DMS 273 treated with DMSO at 0.1 percent for 48 hours (cell line): Measurements from ENCODE around the gene FAM219A.
"Not testable (repeated sequence)": the region's sequence is repeated elsewhere in the genome, so short reads cannot be mapped to it uniquely, and the experiment has no call there.

ENCODE experiments used
- DNase-seq: peaks from one replicate; lab custom pipeline; 2025; lab: John Stamatoyannopoulos, UW

The FAM219A gene

DNA sequence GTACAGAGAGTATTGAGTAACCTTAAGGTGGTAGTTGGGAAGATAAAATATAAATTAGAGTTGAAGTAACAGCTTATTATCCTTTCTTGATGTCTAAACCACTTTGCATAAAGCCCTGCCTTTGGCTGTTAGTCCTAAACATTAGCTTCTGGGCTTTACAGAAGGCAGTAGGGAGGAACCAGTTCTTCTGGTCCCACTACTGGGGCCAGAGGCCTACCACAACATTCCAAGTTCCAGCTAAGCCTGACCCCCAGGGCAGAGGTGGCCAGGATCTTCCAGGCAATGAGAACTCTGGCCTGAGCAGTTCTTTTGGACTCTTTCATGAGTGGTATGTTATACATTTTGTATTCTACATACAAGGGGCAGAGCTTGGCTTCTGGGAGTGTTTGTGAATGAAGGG, 26.3 kb upstream of the FAM219A start:
- no peak for DNase-seq

DNA sequence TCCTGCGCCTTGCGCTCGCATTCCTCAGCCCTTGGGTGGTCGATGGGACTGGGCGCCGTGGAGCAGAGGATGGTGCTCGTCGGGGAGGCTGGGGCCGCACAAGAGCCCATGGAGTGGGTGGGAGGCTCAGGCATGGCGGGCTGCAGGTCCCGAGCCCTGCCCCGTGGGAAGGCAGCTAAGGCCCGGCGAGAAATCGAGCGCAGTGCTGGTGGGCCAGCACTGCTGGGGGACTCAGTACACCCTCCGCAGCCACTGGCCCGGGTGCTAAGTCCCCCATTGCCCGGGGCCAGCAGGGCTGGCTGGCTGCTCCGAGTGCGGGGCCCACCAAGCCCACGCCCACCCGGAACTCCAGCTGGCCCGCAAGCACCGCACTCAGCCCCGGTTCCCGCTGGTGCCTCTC, 24.4 kb upstream of the FAM219A start:
- DNase-seq, result not testable (repeated sequence)

- not testable (repeated sequence) for DNase-seq
Measured at GRCh38 chr9:34481620-34482019, 23.2 kb upstream of the FAM219A start.

- no peak for DNase-seq
Measured at GRCh38 chr9:34479431-34479866, 21.1 kb upstream of the FAM219A start.

- DNase-seq, result no peak
Measured at GRCh38 chr9:34477541-34477940, 19.2 kb upstream of the FAM219A start.

DNA sequence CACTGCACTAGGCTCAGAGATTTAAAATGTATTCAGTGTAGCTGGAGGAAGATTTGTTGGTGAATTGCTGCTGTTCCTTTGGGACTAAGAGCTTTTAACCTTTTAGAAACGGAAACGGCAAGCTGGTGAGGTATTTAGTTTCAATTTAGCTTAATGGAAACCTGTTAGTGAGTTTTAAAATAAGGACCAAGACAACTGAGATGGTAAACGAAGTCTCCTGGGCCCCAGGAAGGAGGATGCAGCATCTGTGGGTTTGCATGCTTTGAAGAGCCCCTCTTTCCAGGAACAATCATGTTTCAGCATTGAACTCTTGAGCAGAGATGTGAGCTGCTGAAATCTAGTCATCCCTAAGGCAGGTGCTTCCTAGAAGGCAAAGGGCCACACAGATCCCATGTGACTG, 16.7 kb upstream of the FAM219A start:
- DNase-seq, result peak; percentile 52

- DNase-seq, result no peak
Measured at GRCh38 chr9:34465468-34465867, 7.1 kb upstream of the FAM219A start.

DNA sequence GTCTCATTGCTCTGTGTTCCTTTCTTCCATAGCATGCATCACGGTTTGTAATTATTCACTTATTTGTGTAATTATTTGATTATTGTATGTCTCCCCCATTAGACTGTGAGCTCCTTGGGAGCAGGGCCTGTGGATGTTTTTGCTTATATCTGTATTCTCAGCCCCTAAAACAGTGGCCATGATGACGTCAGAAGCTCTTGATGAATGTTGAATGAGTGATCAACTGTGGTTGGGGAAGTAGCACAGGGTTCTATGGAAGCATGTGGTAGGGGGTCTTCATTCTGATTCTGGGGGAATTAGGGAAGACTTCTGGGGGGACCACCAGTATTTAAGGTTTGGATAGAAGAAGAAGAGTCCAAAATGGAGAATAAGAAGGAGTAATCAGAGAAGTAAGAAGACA, 6.2 kb upstream of the FAM219A start:
- no peak for DNase-seq

GRCh38 chr9:34463901-34464232, 5.5 kb upstream of the FAM219A start:
- no peak for DNase-seq

GRCh38 chr9:34463098-34463900, 4.9 kb upstream of the FAM219A start:
- DNase-seq, result no peak

DNA sequence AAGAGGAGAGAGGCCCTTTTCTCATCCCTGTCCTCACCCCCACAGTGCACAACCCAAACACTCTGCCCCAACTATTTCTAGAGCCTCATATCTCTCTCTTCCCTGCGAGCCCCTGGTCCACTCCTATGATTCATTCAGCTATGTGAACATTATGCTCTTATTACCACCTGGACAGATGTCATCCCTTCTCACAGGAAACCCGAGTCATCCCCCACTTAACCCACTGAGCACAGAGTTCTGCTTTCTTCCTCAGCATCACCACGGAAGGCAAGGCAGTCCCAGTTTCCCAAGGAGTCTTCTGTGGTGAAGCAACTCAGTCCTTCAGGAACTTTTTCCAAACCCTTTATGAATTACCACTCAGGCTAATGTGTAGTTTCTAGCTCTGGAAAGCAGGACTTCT, 1.6 kb upstream of the FAM219A start:
- no peak for DNase-seq

DNA sequence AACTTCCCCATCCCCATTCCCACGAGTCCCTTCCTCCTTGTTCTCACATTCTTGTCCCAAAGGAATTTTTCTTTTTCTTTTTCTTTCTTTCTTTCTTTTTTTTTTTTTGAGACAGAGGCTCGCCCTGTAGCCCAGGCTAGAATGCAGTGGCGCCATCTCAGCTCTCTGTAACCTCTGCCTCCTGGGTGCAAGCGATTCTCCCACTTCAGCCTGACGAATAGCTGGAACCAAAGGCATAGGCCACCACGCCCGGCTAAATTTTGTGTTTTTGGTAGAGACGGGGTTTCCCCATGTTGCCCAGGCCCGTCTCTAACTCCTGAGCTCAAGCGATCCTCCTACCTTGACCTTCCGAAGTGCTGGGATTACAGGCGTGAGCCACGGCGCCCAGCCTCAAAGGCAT, 986 bp upstream of the FAM219A start:
- no peak for DNase-seq

GRCh38 chr9:34458959-34459340, 580 bp upstream of the FAM219A start:
- no peak for DNase-seq

DNA sequence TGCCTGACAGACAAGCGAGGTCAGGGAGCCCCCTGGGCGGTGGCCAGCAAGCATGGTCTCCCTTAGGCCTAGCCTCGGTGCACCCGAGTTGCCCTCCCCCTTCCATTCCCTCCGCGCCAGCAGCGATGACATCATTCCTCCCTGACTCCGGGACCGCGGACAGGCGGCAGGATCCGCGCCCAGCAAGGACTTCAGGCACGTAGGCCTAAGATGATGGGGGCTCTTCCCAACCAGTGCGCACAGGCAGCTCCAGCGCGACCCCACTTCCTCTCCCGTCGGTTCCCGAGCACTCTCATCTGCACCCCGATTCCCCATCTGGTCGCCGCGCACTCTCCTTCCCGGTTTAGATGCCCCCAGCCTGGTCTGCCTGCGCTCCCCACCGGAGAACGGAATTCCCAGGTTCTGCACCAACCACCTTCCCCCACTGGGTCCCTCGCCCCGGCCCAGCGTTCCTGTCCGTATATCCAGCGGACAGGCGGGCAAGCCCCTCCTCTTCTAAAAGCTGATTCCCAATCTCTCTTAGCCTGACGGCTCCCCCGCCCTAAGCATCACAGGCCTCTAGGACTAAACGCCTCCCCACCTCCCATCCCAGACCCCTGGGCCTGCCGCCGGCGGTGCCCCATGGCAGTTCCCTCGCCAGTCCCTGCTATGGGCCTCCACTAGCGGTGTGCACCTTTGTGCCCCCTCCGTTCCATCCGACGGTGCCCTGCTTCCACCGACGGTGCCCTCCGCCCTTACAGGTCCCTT, 931 bp downstream of the FAM219A start:
- DNase-seq, result no peak

DNA sequence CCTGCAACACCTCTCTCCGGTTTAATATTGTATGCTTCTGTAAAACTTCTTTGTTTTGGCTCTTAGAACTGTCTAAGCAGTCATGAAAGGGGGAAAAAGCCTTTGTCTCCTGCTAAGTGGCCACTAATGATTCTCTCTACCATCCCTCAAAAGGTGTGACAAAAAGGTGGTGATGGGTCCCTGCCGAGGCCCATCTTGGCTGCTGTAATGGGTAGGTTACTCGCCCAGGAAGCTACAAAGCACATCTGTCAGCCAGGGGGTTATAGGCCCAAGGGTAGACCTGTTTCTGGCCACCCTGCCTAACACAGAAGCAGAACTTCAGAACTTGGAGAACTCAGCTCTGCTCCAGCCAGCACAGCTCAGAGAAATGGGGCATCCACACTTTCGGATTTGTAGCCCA, 1.6 kb downstream of the FAM219A start:
- DNase-seq, result no peak

DNA sequence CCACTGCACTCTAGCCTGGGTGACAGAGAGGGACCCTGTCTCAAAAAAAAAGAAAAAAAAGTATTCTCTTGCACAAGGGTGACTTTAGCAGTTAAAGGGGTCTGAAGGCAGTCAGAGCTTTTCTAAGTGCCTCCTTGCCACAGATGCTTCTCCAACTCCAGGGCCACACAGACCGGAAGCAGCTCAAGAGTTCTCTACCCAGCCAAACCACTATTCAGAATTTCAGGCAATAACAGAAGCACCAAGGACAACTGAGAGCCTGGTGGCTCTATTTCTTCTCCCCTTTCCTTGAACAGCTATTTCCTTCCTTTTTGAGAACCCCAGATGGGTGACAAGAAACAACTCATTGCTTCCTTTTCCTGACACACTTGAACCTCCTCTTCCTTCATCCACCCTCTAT, 2.2 kb downstream of the FAM219A start:
- no peak for DNase-seq

DNA sequence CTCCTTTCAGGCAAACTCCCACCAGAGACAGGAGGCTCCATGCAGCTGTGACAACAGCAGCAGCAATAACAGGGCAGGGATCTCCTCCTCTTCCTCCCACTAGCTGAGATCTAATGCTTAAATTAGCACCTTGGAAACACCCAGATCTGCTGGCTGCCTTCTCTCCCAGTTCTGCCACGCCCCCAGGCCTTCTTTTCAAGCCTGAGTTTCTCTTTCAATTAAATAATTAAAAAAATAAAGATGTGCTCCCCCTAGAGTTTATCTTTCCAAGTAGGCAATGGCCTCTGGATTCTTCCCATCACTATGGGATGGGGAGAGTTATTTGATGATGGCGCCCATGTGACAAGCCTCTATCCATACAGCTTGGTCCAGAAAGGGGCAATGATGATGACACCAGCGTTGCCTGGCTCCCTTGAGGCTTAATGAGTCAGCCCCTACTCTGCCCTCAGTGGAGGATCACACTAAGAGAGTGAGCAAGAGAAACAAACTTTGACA, 3.8 kb downstream of the FAM219A start:
- DNase-seq, result no peak

DNA sequence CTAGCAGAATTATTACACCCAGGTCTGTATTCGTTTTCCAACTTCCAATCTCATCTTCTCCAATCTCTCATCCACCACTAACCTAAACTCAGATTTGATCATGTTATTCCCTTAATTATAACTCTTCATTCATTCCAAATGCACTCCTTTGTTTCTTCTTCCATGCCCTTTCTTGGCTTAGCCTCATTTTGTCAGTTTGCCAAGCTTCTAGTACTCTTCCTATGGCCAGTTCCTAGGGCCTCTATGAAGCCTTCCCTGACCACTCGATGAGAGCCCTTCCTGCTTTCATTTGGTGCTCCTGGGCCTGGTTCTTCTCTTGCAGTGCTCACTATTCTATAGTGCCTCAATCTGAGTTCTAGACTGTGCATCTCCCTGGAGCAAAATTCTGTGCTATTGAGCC, 5.8 kb downstream of the FAM219A start:
- DNase-seq, result no peak

DNA sequence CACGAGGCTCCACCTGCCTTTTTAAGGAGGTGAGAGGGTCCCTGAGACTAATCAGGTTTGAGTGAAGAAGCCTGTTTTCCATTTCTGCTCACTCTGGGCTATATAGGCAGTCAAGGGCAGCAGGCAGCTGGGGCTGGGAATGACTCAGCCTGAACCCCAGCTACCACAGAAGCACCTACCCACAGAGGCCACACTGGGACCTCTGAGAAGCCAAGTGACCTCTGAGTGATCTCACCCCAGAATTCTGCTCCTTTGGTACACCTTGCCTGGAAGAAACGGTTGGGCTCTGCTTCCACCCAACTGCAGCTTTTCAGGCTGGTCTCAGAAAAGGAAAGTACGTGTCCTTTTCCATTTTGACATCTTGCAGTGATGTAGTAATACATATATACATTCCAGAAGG, 6.8 kb downstream of the FAM219A start:
- no peak for DNase-seq

DNA sequence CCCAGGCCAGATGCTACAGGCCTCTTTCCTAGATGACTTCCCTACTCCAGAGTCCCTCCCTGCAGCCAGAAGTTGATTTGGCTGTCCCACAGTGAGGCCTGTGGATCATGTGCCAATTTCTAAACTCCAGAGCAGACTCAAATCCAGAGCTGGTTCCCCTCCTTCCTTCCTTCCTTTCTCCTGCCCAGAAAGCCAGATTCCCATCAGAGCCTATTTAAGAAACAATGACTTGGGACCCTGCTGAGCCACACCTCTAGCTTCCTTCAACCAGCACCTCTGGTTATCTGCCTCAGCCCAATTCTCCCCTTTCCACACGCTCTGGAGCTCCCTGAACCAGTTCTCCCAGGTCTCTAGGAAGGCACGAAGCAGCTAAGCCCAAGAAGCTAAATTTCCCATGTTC, 7.2 kb downstream of the FAM219A start:
- no peak for DNase-seq

GRCh38 chr9:34450644-34451043, 7.7 kb downstream of the FAM219A start:
- no peak for DNase-seq

DNA sequence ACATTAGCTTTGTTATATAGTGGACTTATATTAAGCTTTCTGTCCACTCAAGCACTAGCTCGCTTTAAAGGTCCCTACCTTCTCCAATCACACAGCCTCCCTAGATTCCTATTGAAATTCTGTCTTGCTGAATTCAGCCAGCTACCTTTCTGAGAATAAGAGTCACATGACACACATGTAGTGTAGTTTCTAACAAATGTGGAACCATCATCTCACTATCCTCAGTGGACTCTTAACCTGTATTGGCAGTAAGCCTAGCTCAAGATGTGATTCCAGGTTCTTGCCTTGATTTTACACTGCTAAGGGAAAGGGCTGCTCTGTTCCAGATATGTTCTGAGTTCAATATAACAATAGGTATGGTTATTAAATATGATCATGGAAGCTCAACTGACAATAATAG, 11.4 kb downstream of the FAM219A start:
- no peak for DNase-seq

GRCh38 chr9:34446468-34446891, 11.9 kb downstream of the FAM219A start:
- no peak for DNase-seq

- peak; percentile 59 for DNase-seq
Measured at GRCh38 chr9:34443976-34444375, 14.4 kb downstream of the FAM219A start.
